ENCODE measurements around the gene ZNF362.
"Not testable (repeated sequence)": the region's sequence is repeated elsewhere in the genome, so short reads cannot be mapped to it uniquely, and the experiment has no call there.

Gene ZNF362, protein sequence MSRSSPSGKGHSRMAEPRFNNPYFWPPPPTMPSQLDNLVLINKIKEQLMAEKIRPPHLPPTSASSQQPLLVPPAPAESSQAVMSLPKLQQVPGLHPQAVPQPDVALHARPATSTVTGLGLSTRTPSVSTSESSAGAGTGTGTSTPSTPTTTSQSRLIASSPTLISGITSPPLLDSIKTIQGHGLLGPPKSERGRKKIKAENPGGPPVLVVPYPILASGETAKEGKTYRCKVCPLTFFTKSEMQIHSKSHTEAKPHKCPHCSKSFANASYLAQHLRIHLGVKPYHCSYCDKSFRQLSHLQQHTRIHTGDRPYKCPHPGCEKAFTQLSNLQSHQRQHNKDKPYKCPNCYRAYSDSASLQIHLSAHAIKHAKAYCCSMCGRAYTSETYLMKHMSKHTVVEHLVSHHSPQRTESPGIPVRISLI

DNA sequence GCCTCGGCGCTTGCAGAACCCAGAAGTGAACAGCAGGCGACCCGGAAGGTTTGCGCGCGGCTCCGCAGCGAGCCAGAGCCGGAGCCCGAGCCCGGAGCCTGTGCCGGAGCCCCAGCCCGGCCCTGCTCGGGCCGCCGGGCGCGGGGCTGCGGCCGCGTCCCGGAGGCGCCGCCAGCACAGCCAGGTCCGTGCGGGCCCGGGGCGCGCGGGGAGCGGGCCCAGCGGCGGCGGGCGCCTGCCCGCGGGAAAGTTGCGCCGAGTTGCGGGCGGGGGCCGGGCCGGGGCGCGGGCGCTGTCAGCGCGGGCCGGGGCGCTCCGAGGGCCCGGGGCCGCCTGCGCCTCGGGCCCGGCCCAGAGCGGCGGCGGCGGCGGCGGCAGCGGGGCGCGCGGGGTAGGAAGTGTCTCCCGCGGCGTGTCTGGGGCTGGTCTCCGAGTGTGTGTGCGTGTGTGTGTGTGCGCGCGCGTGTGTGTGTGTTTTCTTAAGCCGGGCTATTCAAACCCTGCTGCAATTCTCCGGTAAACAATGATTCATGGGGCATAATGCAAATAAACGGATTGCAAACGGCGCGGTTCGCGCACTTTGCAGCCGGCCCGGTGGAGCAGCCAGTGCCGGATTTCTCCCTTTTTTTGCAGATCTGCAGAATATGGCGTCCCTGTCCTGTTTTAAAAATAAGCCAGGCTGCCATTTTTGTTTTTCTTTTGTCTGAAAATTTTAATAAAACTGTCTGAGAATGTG, at the start of gene ZNF362:
ZNF362 (plus strand) TSS at position 22 of the 736 bp plus-strand sequence. CDS start 14,083 bp downstream, outside the sequence.
- peak; percentile 70 for DNase-seq

DNA sequence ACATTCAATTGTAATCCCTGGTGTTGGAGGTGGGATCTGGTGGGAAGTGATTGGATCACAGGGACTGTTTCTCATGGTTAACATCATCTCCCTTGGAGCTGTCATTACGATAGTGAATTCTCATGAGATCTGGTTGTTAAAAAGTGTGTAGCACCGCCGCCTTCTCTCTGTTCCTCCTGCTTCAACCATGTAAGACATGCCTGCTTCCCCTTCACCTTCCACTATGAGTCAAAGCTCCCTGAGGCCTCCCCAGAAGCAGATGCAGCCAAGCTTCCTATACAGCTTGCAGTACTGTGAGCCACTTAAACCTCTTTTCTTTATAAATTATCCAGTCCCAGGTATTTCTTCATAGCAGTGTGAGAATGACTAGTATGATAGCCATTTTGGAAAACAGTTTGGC, 44.3 kb upstream of the ZNF362 start:
- DNase-seq = no peak

DNA sequence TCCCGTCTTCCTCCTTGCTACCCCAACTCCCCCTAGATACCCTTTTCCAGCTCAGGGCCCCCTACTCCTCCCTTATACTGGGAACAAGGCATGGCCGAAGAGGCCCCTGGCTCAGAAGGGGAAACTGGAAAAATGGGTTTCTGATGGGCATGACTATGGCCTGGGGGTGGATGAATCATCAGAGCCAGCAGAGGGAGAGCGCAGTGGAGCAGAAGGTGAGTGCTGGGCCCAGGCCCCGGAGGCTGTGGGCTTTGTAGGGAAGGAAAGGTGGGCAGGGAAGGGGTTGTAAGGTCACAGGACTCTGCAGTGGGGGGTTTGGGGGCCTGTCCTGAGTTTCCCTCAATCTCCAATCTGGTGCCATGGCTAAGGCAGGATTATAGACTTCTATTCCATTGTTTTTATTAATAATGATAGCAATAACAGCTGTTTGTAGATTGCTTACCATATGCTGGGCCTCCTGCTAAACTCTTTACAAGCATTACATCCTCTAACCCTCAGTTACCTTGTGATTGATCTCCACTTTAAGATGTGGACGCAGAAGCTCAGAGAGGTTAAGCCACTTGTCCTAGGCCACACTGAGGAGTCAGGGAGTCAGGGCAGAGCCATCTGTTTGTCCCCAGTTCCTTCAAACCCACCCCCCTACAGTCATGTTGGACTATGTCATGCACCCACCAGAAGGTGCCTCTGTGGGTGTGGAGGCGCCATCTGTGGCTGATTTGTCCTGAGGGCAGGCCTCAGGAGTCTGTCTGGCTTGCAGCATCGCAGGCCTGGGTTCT, 36.2 kb upstream of the ZNF362 start:
- DNase-seq = no peak

DNA sequence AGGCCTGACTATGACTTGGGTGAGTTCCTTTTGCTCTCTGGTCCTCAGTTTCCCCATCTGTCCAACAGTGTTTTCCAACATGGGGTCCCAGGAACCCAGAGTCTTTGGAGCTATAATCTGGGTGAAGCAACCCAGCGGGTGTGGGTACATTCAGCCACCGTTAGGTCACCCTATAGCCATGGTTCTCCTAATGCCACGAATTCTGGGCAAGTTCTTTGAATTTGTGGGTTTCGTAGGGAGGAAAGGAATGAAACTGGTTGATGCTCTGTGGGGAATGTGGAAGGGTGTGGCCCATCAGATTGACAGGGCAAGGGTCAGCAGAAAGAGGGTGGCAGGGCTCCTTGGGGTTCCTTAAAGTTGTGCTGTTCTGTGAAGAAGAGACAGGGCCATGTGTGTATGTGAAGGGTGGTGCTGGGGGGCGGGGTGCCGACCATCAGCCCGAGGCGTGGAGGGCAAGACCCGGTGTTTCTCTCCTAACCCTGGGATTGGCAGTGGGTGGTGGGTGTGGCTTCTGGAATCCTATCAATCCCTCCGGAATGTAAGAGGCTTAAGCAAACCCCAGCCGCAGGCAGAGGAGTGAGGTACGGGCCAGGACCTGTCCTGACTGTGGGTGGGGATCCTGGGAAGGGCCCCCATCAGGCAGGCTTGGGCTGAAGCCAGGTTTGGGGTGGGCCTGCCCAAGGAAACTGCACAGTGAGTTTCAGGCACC, 35.5 kb upstream of the ZNF362 start:
- DNase-seq = no peak

DNA sequence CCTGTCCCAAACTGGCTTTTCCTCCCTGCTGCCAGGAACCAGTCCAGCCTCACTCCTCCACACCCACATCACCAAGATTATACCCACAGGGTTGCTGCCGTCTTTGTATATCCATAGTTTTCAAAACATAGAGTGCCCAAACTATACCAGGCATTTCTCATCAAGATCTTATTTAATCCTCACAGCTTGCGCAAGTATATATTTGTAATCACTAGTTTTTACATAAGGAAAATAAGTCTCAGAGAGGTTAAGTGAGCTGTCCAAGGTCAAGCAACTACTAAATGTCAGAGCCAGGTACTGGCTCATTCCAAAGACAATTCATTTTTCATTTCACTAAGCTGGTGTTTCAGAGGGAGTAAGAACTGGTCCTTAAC, 34.9 kb upstream of the ZNF362 start:
- DNase-seq = no peak

DNA sequence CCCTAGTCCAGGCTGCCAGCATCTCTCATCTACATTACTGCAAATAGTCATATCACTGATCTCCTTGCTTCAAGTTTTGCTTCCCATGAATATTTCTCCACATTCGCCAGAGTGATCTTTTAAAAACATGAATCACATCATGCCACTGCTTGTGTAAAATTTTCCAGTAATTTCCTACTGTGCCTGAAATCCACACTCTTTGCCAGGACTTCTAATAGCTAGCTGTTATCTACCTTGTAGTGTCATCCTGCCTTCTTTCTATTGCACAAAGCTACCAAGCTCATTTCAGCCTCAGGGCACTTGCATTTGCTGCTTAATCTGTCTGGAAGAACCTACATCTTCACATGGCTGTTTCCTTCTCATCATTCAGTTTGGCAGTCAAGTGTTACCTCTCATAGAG, 33.9 kb upstream of the ZNF362 start:
- DNase-seq = no peak

DNA sequence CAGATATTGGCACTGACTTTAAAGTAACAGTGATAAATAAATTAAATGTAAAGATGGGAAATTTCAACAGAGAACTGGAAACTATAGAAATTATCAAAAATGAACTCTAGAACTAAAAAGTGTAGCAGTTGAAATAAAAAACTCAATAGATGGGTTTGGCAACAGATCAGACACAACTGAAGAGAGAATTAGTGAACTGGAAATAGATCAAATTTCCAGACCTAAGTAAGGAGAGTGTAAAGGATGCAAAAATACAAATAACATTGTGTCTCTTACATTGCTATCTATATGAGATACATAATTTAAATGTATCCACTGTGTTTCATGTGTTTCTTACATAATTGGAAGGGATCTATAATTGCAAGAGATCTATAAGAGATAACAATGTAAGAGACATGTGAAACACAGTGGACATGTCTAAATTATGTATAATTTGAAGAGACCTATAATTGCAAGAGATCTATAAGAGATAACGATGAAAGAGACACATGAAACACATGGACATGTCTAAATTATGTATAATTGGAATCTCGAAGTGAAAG, 32.1 kb upstream of the ZNF362 start:
- no peak for DNase-seq

DNA sequence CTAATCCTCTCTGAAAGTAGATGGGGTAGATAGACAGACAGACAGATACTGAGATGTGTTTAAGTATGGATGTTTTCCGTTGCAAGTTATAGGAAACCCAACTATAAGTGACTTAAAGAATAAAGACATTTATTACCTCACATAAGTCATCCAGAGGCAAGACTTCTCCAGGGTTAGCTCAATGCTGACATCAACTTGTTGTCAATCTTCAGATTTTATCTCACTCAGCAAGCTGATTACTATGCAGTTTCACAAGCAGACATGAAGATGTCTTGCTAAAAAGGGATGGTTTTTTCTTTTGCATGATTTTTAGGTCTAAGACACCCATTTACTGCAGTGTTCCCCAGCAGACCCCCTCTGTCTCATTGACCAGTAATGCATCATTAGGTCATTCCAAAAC, 30.7 kb upstream of the ZNF362 start:
- no peak for DNase-seq

DNA sequence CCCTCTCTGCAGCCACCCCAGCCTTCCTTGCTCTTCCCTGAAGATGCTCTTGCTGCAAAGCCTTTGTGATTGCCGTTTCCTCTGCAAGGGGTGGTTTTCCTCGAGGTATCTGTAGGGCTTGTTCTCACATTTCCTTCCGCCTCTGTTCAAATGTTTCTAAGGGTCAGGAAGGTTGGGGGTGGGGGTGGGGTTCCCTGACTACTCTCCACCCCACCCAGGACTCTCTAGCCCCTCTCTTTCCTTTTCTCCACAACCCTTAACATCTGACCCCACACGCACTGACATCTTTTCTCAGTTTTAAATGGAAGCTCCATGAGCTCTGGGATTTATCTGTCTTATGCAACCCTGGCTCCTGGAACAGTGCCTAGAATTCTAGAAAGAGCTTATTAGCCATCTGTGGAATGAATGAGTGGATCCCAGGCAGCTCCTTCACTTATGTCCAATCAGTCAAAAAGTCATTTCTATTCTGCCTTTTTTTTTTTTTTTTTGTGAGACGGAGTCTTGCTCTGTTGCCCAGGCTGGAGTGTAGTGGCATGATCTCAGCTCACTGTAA, 27.3 kb upstream of the ZNF362 start:
- no peak for DNase-seq

DNA sequence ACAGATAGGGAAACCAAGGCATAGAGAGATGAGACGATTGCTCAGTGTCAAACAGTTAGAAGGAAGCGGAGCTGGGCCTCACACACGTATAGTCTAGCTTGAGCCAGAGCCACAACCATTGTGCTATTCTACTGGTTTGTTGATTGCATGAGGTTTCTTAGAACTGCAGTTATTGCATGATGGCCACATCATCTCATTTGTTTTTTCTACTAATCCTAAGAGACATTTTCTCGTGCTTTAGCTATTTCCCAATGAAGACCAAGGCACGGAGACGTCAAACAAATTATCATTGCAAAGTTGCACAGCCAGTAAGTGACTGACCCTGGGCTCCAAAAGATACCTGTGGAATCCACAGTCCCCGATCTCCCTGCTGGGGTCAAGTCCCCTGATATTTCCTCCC, 25.1 kb upstream of the ZNF362 start:
- no peak for DNase-seq

DNA sequence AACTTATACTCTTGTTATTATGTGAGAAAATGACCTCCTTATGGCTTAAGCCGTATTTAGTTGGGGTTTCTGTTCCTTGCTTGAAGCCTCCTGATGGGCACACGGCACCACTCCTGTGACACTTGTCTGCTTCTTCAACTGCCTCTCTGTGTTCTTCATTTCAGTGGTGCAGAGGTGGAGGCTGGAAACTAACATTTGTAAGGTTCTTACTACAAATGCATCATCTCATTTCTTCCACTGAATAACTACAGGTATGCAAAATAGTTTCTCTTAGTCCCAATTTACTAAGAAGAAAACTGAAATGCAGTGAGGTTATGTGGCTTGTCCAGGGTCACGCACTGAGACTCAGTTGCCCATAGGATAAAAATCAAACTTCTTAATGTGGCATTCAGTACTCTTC, 23.6 kb upstream of the ZNF362 start:
- DNase-seq = no peak

DNA sequence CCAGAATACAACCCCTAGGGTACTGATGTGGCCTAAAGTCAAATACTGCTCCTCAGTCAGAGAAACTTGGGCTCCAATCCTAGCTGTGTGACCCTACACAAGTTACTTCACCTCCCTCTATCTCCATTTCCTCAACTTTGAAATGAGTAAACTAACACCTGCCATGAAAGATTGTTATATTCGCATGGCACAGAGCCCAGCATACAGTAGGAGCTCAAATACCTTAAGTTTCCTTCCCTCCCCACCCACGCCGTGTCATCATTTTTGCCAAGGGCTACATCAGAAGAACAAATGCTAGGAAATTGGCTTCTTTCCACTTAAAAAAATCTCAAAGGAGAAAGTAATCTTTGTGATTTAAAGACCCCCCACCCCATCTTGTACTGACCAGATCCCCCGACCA, 22.2 kb upstream of the ZNF362 start:
- no peak for DNase-seq

DNA sequence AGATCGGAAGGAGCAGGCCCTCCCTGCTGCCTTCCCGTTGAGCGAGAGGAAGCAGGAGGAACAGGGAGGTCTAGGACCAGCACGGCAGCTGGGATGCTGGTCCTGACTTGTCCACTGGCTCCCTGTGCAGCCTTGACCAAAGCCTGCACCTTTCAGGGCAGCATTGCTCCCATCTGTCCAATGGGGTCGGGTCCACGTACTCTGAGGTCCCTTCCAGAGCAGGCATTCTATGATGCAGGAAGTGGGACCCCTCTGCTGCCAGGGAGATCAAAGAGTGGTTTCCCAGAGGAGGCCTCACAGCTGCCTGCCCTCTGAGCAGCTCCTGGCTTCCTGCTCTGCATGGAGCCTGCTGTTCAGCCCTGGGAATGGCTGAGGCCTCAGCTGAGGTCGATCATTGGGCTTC, 21.7 kb upstream of the ZNF362 start:
- DNase-seq = no peak

DNA sequence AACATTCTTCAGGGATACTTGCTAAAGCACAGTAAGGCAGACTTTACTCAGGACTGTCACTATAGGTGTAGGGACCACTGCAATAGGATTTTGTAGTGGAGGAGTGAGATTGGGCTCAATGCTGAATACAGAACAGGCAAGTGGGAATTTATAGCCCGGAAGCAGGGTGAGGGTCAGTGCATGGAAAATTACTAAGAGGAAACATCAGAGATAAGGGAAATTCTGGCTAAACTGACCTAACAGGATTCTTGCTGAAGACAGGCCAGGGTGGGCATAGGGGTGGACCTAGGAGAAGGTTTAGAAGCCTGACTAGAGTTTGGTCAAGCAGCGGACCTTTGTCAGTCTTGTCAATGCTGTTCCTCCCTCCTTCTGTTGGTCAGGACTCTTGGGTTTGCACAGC, 20.8 kb upstream of the ZNF362 start:
- no peak for DNase-seq

DNA sequence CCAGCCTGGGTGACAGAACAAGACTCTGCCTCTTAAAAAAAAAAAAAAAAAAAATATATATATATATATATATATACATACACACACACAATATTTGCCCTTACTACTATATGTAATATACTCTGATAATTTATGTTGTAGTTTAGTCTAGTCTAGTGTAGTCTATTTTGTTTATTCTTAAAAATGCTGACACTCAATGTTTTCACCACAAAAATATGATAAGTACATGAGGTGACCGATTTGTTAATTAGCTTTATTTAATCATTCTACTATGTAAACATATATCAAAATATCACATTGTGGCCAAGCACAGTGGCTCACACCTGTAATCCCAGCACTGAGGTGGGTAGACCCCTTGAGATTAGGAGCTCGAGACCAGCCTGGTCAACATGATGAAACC, 19.8 kb upstream of the ZNF362 start:
- no peak for DNase-seq

DNA sequence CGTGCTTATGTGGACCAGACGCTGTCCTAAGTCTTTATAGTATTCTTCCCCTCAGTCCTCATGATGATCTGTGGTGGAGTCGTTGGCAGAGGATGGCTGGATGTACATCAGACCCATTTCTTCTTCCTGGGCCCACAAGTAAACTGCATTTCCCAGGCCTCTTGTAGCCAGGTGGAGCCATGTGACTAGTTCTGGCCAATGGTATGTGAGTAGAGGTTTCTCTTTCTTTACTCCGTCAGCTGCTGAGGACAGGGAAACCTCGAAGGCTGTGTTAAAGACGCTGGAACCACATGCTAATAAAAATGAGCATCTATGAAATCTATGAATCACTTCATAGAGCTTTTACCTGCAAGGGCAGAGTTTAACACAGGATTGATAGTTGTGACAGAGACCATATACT, 18.7 kb upstream of the ZNF362 start:
- no peak for DNase-seq

DNA sequence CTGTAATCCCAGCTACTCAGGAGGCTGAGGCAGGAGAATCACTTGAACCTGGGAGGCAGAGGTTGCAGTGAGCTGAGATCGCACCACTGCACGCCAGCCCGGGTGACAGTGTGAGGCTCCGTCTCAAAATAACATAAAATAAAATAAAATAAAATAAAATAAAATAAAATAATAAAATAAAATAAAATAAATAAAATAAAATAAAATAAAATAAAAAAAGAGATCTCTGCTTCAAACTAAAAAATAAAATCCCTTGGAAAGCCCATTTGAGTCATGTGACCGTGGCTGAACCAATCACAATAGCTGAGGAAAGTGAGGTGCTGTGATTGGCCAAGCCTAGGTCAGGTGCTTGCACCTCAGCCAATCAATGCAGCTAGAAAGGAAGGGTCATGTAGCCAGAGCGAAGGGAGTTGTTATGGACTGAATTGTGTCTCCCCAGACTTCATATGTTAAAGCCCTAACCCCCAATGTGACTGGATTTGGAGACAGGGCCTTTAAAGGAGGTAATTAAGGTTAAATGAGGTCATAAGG, 18.0 kb upstream of the ZNF362 start:
- not testable (repeated sequence) for DNase-seq

DNA sequence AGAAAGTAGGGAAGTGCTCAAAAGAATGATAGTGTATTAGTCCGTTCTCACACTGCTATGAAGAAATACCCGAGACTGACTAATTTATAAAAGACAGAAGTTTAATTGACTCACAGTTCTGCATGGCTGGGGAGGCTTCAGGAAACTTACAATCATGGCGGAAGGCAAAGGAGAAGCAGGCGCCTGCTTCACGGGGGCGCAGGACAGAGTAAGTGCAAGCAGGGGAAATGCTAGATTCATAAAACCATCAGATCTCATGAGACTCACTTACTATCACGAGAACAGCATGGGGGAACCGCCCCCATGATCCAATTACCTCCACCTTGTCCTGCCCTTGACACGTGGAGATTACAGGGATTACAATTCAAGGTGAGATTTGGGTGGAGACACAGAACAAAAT, 16.9 kb upstream of the ZNF362 start:
- not testable (repeated sequence) for DNase-seq

DNA sequence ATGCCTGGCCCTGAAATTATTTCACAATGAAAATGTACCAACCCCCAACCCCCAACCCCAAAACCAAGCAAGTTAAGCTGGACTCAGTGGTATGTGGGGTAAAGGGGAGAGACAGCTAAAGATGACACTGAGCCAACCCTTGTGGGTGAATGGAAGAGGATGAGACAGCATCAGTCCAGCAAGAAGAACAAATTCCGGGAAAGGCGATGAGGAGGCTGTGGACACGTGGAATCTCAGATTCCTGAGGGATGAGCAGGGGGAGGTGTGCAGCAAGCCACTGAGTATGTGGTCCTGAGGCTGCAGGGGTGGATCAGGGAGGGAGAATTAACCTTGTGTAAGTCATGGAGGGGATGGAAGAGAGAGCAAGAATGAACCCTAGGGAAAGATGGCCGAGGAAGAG, 14.4 kb upstream of the ZNF362 start:
- no peak for DNase-seq

DNA sequence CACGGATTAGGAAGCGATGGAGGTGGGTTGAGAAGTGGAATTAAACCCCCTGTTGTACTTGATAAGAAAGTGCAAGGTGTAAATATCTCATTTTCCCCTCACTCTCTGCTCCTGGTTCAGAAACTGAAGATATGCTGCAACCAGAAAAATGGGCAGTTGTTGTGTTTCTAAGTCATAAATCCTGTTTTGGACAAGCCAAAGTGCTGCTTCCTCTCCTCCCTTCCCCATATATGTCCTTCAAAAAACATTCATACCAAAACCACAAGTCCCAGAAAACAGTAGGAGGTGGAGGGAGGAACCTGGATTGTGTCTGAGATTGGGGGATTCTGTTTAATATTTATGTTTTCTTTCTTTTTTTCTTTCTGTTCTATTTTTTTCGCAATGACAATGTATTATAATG, 13.6 kb upstream of the ZNF362 start:
- no peak for DNase-seq

DNA sequence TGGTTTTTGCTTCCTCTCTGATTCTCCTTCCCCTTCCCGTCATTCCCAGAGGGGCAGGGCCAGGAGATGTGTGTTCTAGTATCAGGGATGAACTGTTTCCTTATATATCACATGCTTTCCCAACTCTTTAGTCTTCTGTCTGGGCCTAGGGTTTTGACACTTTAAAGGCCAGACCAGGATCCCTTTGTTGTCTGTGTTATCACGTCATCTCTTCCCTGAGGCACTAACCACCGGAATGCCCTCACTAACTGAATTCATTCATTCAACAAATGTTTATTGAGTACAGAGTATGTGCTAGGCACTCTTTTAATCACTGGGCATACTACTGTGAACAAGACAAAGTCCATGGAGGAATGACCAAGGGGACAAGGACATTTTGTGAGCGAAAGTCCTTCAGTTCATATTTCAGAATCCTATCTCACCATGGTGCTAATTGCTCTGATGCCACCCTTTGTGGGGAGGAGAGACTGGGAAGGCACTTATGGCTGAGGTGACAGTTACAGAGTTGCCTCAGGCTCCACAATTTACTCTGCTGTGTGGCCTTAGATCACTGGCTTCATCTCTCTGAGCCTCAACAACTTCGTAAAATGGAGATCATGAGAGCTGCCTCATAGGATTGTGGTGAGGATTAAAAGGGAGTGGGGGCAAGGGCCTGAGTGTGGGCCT, 12.0 kb upstream of the ZNF362 start:
- no peak for DNase-seq

DNA sequence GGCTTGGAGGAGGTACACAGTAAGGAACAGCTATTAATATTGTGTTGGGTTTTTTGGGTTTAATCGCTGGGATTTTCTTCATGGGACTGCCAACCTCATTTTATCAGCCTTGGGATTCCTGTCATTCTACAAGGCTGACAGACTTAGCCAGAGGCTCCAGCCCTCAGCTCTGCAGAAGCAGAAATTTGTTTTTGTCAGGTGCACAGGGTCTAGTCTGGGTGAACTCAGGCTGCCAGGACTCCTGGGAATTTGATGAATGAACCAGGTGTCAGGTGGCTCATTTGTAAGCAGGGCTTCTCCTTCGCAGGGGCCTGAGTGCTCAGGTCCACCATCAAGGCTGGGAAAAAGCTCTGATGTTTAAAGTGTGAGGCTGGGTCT, 11.5 kb upstream of the ZNF362 start:
- DNase-seq = no peak
